HG03378 (cell line): ENCODE results near the gene PACS2.
"Not testable (repeated sequence)": the region's sequence is repeated elsewhere in the genome, so short reads cannot be mapped to it uniquely, and the experiment has no call there.

ENCODE experiments used
- ATAC-seq: cut with Tn5 transposase; IDR thresholded peaks from one replicate; pipeline ENCODE4 v1.9.1; 2021; ENCODE audit warnings: mild to moderate bottlenecking, moderate library complexity; ENCODE audit not compliant: unreplicated experiment

Gene PACS2

DNA sequence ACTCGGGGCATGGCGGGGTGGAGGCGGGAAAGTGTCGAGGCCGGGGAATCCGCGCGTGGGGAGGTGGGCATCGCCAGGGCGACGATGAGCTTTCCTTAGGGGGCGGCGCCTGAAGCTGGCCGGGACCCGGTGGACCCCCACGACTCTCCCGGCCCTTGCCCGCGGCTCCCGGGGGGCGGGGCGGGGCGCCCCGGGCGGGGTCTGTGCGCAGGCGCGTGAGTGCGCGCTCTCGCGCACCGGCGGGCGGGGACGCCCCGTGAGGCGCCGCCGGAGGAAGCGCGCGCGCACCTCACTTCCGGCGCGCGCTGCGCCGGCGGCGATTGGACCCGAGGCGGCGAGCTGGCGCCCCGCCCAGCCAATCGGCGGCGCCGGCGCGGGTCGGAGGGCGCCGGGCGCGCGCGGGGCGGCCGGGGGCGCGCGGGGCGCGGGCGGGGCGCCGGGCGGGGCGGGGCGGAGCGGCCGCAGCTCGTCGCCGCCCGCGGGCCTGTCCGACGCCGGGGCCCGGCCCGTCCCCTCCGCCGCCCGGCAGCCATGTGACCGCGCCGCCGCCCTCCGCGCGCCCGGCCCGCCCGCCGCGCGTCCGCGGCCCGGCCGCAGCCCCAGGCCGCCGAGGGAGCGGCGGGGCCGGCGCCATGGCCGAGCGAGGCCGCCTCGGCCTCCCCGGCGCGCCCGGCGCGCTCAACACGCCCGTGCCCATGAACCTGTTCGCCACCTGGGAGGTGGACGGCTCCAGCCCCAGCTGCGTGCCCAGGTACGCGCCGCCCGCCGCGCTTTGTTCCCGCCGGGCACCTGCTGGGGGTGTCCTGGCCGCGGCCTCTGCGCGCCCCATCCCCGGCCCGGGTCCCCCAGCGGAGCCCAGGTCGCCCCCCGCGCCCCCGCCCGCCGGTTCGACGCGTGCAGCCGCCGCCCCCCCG, at the start of gene PACS2:
Gene PACS2 (plus strand): TSS at position 462 of the 914 bp plus-strand sequence. CDS start 171 bp downstream, at position 633.
- no peak for ATAC-seq

DNA sequence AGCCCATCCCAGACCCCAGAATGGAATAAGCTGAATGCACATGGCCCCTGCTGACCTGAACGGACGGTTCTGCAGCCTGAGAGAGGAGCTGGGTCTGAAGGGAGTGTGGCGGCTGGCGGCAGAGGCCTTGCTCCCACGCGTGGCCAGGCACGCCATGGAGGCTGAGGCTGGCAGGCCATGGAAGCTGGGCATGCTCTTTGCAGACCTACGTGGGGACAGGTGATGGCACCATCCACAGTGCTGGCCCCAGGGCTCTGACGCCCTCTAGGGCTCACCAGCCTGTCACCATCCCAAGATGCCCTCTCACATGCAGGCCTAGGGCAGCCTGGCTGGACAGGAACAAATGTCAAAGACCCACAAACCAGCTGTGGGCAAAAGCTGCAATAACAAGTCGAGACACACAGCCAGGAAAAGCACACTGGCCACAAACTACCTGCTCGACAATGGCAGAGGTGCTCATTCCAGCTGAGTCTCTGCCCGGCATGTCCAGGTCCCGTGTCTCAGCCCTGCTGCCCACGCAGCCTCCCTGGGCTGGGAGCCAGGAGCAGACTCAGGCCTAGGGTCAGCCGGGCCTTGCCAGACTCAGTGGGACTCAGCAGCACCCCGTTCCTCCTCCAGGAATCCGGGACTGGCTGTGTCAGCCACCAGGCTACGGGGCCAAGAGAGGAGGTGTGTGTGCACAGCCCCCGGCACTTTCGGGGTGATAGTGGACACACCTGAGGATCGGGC, 46.6 kb upstream of the PACS2 start:
- no peak for ATAC-seq

DNA sequence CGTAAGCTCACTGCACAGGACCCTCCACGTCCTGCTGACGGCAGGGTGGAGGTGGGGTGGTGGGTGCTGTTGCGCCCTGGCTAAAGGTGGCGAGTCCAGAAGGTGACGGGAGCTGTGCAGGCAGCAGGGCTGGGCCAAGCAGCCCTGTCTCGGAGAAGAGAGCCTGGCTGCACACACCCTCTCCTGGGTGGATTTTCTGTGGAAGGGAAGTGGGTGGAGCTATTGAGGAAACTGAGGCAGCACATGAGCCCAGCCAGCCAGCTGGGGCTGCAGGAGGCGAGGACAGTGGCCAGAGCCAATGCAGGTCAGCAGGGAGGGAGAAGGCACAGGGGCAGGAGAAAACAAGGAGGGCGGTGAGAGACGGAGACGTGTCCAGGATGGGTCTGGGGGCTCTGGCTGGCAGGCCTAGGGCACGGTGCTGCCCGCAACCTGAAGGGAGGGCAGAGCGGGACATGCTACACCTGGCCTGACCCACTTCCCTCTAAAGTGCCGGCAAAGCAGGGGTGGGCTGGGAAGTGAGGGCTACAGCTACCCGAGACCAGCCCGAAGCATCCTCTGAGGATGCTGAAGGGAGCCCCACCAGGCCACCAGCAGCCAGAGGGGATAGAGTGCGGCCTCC, 45.7 kb upstream of the PACS2 start:
- ATAC-seq, result no peak

DNA sequence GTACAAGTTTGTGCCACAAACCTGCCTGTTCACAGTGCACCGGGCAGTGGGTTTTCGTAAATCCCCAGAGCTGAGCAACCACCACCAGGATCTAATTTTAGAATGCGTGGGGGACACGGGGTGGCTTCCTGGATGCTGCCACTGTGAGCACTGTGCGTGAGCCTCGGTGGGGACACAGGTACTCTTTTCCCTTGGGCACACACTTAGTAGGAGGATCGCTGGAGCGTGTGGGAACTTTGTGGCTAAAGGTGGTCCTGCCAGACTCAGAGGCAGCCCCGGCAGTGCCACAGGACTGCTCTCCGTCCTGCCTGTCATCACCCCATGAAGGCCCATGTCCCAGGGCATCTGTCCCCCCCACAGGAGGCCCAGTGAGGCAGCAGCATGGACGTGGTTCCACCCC, 45.1 kb upstream of the PACS2 start:
- ATAC-seq, result no peak

GRCh38 chr14:105271224-105271890, 43.2 kb upstream of the PACS2 start:
- no peak for ATAC-seq

DNA sequence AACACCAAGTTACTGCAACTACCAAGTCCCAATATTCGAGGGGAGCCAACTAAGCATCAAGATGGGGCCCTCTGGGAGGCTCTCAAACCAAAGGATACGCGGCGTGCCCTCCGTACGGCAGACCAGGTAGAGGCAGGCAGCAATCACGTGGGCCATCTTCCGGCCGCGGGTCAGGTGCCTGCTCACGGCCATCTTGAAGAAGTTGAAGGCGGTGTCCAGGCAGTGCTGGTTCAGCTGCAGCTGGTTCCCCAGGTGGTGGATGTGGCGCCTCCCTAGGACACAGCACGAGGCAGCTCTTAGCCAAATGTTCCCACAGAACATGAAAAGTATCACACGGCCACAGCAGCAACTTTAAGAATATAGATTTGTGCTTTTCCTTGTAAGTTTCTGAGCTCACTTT, 41.9 kb upstream of the PACS2 start:
- ATAC-seq, result no peak

- ATAC-seq, result no peak
These were observed 41.5 kb upstream of the PACS2 start for GRCh38 chr14:105273062-105273461.

GRCh38 chr14:105274637-105275036, 39.9 kb upstream of the PACS2 start:
- ATAC-seq, result no peak

DNA sequence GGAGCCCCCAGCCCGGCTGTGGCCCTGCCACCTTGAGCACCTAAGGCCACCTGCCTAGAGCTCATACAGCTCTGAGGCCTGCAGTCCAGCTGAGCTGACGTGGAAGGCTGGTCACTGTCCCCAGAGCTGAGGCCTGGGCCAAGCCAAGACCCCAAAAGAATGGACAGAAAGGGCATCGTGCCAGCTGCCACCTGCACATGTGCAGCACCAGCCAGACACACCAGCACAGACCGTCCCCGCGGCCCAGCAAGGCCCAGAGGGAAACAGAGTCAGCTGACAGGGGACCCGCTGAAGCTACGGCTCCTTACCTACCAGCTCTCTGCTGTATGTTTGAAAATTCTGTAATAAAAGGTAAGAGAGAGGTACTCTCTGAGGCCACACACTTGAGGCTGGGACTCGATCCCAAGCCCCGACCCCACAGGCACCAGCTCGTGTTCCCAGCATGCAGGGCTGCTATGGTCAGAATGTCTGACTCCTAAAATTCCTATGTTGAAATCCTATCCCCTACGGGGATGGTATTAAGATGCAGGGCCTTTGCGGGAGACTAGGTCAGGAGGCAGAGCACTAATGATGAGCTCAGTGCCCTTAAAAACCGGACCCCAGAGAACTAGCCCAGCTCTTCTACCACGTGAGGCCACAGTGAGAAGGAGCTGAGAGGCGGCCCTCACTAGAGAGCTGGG, 39.1 kb upstream of the PACS2 start:
- no peak for ATAC-seq

GRCh38 chr14:105277448-105277847, 37.1 kb upstream of the PACS2 start:
- ATAC-seq, result not testable (repeated sequence)

DNA sequence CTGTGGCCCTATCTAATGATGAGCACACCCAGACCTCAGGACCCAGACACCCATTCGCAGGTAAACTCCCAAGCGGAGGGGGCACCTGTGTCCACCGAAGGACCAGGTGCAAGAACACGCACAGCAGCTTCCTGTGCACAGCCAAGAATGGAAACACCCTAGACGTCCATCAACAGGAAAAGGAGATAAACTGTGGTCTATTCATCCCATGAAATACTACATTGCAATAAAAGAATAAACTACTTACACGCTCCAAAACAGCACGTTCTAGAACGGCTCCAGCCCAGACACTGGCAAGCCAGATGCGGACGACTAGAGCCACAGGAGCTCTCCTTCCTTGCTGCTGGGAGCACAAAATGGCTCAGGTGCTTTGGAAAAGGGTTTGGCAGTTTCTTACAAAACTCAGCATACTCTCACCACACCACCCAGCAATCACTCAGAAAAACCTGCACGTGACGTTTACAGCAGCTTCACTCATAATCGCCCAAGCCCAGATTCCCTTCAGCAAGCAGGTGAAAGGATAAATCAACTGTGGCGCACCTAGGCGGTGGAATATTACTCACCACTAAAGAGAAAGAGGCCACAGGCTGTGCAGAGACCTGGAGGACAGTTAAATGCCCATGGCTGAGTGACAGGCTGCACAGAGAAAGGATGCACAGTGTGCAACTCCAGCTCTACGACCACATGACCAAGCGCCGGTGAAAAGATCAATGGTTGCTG, 34.7 kb upstream of the PACS2 start:
- ATAC-seq, result no peak

- ATAC-seq, result no peak
These were observed 34.0 kb upstream of the PACS2 start for GRCh38 chr14:105280525-105280924.

DNA sequence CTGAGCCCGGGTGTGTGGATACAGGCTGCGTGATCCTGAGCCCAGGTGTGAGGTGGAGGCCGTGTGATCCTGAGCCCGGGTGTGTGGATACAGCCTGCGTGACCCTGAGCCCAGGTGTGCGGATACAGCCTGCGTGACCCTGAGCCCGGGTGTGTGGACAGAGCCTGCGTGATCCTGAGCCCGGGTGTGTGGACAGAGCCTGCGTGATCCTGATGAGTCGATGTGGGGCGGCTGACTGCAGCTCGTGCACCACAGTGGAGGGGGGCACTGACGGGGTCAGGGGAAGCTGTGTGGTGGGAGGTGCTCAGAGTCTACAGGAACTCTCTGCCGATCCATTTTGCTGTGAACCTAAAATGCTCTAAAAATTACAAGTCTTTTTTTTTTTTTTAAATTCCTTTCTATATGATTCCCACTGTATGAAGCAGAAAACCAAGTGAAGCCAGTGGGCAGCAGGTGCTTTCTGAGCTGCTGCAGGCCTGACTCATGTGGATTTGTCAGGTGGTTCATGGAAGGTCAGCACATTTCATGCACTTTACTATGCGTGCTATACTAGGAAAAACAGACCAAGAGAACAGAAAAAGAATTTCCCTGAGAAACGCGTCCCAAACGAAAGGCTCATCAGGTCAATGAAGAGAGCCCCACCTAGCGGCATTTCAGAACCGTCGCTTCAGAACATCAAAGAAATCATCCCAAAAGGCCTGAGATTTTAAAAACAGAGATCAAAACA, 33.0 kb upstream of the PACS2 start:
- no peak for ATAC-seq

GRCh38 chr14:105282098-105282725, 32.3 kb upstream of the PACS2 start:
- ATAC-seq, result no peak

DNA sequence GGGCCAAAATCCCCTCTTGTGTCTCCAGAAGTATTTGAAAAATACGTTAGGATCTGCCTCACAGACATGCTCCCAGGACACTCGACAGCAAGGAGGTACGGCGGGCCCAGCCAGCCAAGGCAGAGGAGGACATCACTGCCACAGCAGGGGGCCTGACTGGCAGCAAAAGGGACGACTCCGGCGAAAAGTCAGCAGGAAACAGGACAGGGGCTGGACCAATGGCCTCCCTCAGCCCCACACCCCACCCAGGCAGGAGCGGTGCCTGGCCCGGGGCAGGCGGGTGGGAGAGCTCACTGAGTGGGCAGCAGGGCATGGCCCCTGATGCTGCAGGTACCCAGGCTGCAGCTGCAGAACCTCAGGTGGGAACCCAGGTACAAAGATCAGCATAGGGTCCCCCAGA, 31.5 kb upstream of the PACS2 start:
- no peak for ATAC-seq

DNA sequence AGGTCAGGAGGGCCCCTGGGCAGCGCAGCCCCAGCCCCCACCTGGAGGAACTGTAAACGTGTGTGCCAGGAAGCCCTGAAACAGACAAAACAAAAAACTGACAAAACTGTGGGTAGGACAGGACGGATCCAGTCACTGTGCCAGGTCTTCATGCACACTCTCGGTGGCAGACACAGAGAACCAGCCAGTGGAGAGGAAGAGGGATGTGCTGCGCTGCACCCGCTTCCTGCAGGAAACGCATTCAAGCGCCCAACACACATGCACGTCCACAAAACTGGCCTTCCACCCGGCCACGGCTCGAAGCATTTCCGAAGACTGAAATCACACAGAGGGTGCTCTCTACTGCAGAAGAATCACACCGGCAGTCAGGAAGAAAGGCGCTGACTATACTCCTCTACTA, 30.6 kb upstream of the PACS2 start:
- ATAC-seq, result no peak

- ATAC-seq, result no peak
These were observed 29.4 kb upstream of the PACS2 start for GRCh38 chr14:105285174-105285573.

DNA sequence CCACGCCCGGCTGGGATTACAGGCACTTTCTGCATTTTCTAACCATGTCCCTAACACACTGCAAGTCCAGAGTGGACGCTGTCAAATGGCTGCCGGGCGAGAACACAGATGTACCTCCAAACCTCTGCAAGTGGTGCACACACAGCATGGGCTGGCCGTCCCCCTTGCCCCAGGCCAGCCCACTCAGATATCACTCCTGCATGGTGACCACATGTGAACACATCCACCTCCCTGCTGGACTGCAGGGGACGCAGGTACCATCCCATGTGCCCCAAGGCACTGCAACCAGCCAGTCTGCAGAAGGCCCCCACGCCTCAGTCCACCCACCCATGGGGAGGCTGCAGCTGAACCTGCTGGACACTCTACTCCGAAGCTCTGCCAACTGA, 27.8 kb upstream of the PACS2 start:
- no peak for ATAC-seq
